ENCODE measurements around the gene PGM5. TPM values are rescaled to one million over a fixed set of nuclear protein-coding genes. Genes with fewer than 3 reads are reported as not detected.

The PGM5 gene
- total RNA-seq, 1 experiment from 2014 or later, result not detected

DNA sequence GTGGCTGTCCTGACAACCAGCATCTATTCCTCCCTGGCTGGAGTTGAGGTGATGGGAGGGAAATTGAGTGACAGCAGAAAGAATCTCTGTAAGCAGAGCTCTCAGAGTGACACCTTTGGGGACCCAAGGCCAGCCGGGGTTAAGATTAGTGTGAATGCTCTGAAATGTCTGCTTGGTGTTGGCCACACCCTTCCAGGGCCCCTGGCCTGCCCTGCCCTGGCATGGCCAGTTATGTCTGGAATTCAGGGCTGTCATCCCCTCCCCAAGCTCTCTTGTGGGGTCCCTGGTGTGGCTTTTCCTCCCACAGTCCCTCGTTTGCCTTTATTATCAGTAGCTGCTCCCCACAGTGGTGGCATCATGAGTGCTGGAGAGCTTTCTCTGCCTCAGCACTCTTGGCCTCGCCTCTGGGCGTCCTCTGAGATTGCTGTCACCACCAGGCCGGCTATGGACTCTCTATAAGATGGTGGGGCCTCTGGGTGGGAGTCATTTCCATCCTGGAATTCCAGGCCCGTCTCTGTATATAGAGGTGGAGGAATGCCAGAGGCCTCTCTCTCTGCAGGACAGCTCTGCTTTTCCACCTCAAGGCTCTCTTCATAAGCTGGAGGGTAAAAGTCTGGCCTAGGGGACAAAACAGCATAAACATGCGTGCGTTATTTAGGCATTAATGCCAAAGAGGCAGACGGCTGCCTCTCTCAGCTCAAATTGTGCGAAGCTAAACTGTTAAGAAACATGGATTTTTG, 180.6 kb downstream of the PGM5 start:
- Histone ChIP-seq H3T11ph (ENCODE audit: low read length) (no peak overlapping the region), H2BK5ac (ENCODE audit: insufficient read length, low read length) (no peak overlapping the region), H3K79me1 (ENCODE audit: insufficient read depth, low read depth, low read length, poor library complexity, severe bottlenecking) (no peaks in the 10 kb centered on the region), H3K9ac (ENCODE audit: extremely low read depth, insufficient read length, low read length) (no peak overlapping the region), H4K91ac (ENCODE audit: insufficient read length, low read depth, low read length) (no peak overlapping the region), H2AFZ (ENCODE audit: low read length) (no peak overlapping the region), H3K56ac (ENCODE audit: insufficient read length, low read depth, low read length) (no peak overlapping the region), H3K79me2 (ENCODE audit: insufficient read depth, low read length) (no peaks in the 10 kb centered on the region), H2BK20ac (ENCODE audit: low read depth, low read length, poor library complexity, severe bottlenecking) (no peak overlapping the region), H3K4me1 (ENCODE audit: insufficient read depth, low read length) (no peaks in the 10 kb centered on the region), H4K20me1 (ENCODE audit: control insufficient read depth, insufficient read depth, insufficient read length) (no peaks in the 10 kb centered on the region), H3K4ac (ENCODE audit: low read depth, low read length) (no peak overlapping the region), H4K5ac (ENCODE audit: insufficient read length, low read depth, low read length) (no peak overlapping the region), H2AK5ac (ENCODE audit: insufficient read length, low read length) (no peak overlapping the region), H3K14ac (ENCODE audit: insufficient read depth, low read length) (no peak overlapping the region), H2BK15ac (ENCODE audit: low read depth, low read length) (no peak overlapping the region), H4K8ac (replicated peaks; ENCODE audit: insufficient read length, low read depth, low read length) (no peak overlapping the region), H2BK12ac (ENCODE audit: insufficient read length, low read depth, low read length) (no peak overlapping the region), H3K4me2 (ENCODE audit: insufficient read depth, insufficient read length, low read length) (no peak overlapping the region), H3K27ac (ENCODE audit: insufficient read length, low read depth, low read length) (no peak overlapping the region), H3K18ac (ENCODE audit: insufficient read length, low read depth, low read length) (no peak overlapping the region), H3K27me3 (ENCODE audit: insufficient read depth, low read length) (peaks cover 2% of the 10 kb centered on the region; the same call in 1 of the 2 replicates), H3K23me2 (ENCODE audit: insufficient read length, low read depth, low read length, poor library complexity, severe bottlenecking) (no peaks in the 10 kb centered on the region), H3K9me3 (ENCODE audit: control insufficient read depth, low read depth, low read length) (no peaks in the 10 kb centered on the region), H2BK120ac (ENCODE audit: low read depth, low read length, poor library complexity, severe bottlenecking) (no peak overlapping the region), H3K23ac (ENCODE audit: insufficient read length, low read depth, low read length) (no peak overlapping the region)
- Mint-ChIP-seq H3K27me3 (ENCODE audit: low read depth) (peaks cover 97% of the 10 kb centered on the region), H3K36me3 (ENCODE audit: insufficient read depth in 1 of 3, low read depth in 3 of 3) (no peaks in the 10 kb centered on the region), H3K4me1 (no peaks in the 10 kb centered on the region), H3K27ac (no peak overlapping the region), H3K4me3 (no peak overlapping the region), H3K9me3 (no peaks in the 10 kb centered on the region; a peak in 1 of 5 replicates)
- TF ChIP-seq, protein P1, sequence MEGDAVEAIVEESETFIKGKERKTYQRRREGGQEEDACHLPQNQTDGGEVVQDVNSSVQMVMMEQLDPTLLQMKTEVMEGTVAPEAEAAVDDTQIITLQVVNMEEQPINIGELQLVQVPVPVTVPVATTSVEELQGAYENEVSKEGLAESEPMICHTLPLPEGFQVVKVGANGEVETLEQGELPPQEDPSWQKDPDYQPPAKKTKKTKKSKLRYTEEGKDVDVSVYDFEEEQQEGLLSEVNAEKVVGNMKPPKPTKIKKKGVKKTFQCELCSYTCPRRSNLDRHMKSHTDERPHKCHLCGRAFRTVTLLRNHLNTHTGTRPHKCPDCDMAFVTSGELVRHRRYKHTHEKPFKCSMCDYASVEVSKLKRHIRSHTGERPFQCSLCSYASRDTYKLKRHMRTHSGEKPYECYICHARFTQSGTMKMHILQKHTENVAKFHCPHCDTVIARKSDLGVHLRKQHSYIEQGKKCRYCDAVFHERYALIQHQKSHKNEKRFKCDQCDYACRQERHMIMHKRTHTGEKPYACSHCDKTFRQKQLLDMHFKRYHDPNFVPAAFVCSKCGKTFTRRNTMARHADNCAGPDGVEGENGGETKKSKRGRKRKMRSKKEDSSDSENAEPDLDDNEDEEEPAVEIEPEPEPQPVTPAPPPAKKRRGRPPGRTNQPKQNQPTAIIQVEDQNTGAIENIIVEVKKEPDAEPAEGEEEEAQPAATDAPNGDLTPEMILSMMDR (conservative IDR thresholded peaks at IDR 0.05), result no peak
- WGBS (ENCODE audit: extremely low coverage, insufficient read length, low lambda C conversion rate), result no CpG with 5 or more reads among the region's 10 CpGs
- no peak for DNase-seq
